Thoracic aorta (tissue), 2 donors: Measurements from ENCODE around the gene MS4A4E. TPM values are rescaled to one million over a fixed set of nuclear protein-coding genes. Genes with fewer than 3 reads are reported as not detected.

Source experiments
- ATAC-seq: fragments of 150-250 bp; one replicate; pipeline ENCODE4 v1.8.0; 2017; ENCODE audit warnings: low read depth; ENCODE audit not compliant: insufficient number of reproducible peaks, low FRiP score
- DNase-seq: peaks from one replicate; pipeline ENCODE4 v3.0.0-alpha.2; 2020; ENCODE audit warnings: low spot score
- H3K27ac ChIP-seq, 2 donors: fragments of 200-600 bp; sonication (generic); 1 replicate in 1 of 2; 2 replicates in 1 of 2; pipeline ENCODE4 v1.5.1; 2016; ENCODE audit warnings: mild to moderate bottlenecking in 2 of 2, moderate library complexity in 2 of 2
- H3K27me3 ChIP-seq: fragments of 200-600 bp; sonication (generic); replicated peaks from 2 replicates; pipeline ENCODE4 v1.6.0; 2016; ENCODE audit warnings: mild to moderate bottlenecking; ENCODE audit not compliant: insufficient read depth
- H3K36me3 ChIP-seq: fragments of 200-600 bp; sonication (generic); one replicate; pipeline ENCODE4 v1.5.1; 2016
- H3K4me1 ChIP-seq, 2 donors: fragments of 200-600 bp; sonication (generic); 1 replicate in 1 of 2; 2 replicates in 1 of 2; pipeline versions ENCODE4 v1.5.1 to v1.6.0; 2016; ENCODE audit warnings: low read depth in 2 of 2, mild to moderate bottlenecking in 1 of 2; ENCODE audit not compliant: control insufficient read depth in 1 of 2
- H3K4me3 ChIP-seq: fragments of 200-600 bp; sonication (generic); 2 replicates; pipeline ENCODE4 v1.5.1; 2016; ENCODE audit warnings: mild to moderate bottlenecking
- H3K9me3 ChIP-seq: fragments of 200-600 bp; sonication (generic); 2 replicates; pipeline ENCODE4 v1.5.1; 2016
- CTCF ChIP-seq: fragments of 200-600 bp; sonication (generic); IDR thresholded peaks from one replicate; pipeline ENCODE4 v1.5.1; 2019; ENCODE audit warnings: antibody characterized with exemption
- total RNA-seq, 2 donors: library from RNA; depleted of rRNA; stranded (reverse); fragments of >200 nt; gene quantifications; one replicate each; pipeline versions ENCODE4 v1.1.0 to v1.2.3, GENCODE V29; 2016

Gene MS4A4E
- total RNA-seq, 2 donors from 2014 or later: 1.1 to 13.9 TPM

- Histone ChIP-seq H3K9me3 (no peaks in the 10 kb centered on the region), H3K4me3 (no peak overlapping the region), H3K4me1 (no peaks in the 10 kb centered on the region), H3K36me3 (no peaks in the 10 kb centered on the region), H3K27ac (no peak overlapping the region), H3K27me3 (no peaks in the 10 kb centered on the region)
- no peak for TF ChIP-seq CTCF
- DNase-seq (no peak), ATAC-seq (no peak)
Measured at GRCh38 chr11:60263402-60263801, 20.5 kb upstream of the MS4A4E start.

- Histone ChIP-seq H3K4me1 (no peaks in the 10 kb centered on the region), H3K36me3 (no peaks in the 10 kb centered on the region), H3K27me3 (no peaks in the 10 kb centered on the region), H3K4me3 (no peak overlapping the region), H3K9me3 (no peaks in the 10 kb centered on the region), H3K27ac (no peak overlapping the region)
- ATAC-seq: no peak
- DNase-seq: no peak
- TF ChIP-seq CTCF: no peak
Measured at GRCh38 chr11:60261014-60261413, 18.1 kb upstream of the MS4A4E start.

- no peak for TF ChIP-seq CTCF
- no peaks in the 10 kb centered on the region for H3K36me3 ChIP-seq
- ATAC-seq: no peak
- no peaks in the 10 kb centered on the region for H3K4me1 ChIP-seq
- no peak for DNase-seq
- no peaks in the 10 kb centered on the region for H3K9me3 ChIP-seq
- no peaks in the 10 kb centered on the region for H3K27me3 ChIP-seq
- H3K27ac ChIP-seq: no peak overlapping the region
- H3K4me3 ChIP-seq: no peak overlapping the region
Measured at GRCh38 chr11:60257956-60258722, 15.2 kb upstream of the MS4A4E start.

GRCh38 chr11:60252213-60253108, 9.5 kb upstream of the MS4A4E start:
- no peak overlapping the region for H3K4me3 ChIP-seq
- no peak for DNase-seq
- H3K36me3 ChIP-seq: no peaks in the 10 kb centered on the region
- H3K27ac ChIP-seq: no peak overlapping the region
- H3K4me1 ChIP-seq: no peaks in the 10 kb centered on the region
- no peak for TF ChIP-seq CTCF
- no peak for ATAC-seq
- H3K27me3 ChIP-seq: no peaks in the 10 kb centered on the region
- H3K9me3 ChIP-seq: no peaks in the 10 kb centered on the region

GRCh38 chr11:60251485-60252212, 8.7 kb upstream of the MS4A4E start:
- no peaks in the 10 kb centered on the region for H3K27me3 ChIP-seq
- TF ChIP-seq CTCF: no peak
- ATAC-seq (no peak), DNase-seq (no peak)
- H3K9me3 ChIP-seq: no peaks in the 10 kb centered on the region
- no peaks in the 10 kb centered on the region for H3K4me1 ChIP-seq
- no peak overlapping the region for H3K27ac ChIP-seq
- no peak overlapping the region for H3K4me3 ChIP-seq
- no peaks in the 10 kb centered on the region for H3K36me3 ChIP-seq
